PC-3 (cell line): ENCODE measurements around the gene PNCK.

ENCODE experiments used
- EZH2 ChIP-seq: fragments of 300-600 bp; sonication (generic); IDR thresholded peaks from one replicate; pipeline ENCODE4 v1.6.1; 2017; ENCODE audit warnings: antibody characterized with exemption, mild to moderate bottlenecking, low read length; ENCODE audit not compliant: unreplicated experiment
- EZH2phosphoT487 ChIP-seq: fragments of 300-600 bp; sonication (generic); IDR thresholded peaks from 2 replicates; pipeline ENCODE4 v1.6.1; 2018; ENCODE audit warnings: mild to moderate bottlenecking, antibody characterized with exemption, low read length, borderline replicate concordance
- TF ChIP-seq, protein P1 (sequence below): fragments of 300-600 bp; sonication (generic); conservative IDR thresholded peaks from 2 replicates; pipeline ENCODE4 v1.5.1; 2017; ENCODE audit warnings: antibody characterized with exemption, low read depth, mild to moderate bottlenecking, low read length

DNA sequence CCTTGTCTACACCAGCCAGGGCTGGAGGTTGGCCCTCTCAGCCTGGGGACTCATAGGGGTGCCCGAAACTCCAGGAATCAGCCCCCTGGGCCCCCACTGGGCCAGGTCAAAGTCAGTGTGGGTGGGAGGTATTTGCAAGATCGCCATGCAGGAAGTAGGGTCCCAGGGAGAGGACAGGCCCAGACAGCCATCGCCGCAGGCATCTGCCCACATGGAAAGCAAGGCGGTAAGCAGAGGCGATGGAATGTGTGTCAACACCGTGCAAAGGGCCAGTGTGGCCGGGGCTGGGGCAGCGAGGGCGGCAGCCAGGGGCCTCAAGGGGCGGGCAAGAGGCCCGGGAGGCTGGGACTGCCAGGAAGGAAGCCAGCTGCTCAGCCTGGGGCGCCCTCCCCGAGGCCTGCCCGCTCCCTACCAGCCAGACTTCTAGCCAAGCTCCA, 45.9 kb downstream of the PNCK start:
- TF ChIP-seq, protein P1, sequence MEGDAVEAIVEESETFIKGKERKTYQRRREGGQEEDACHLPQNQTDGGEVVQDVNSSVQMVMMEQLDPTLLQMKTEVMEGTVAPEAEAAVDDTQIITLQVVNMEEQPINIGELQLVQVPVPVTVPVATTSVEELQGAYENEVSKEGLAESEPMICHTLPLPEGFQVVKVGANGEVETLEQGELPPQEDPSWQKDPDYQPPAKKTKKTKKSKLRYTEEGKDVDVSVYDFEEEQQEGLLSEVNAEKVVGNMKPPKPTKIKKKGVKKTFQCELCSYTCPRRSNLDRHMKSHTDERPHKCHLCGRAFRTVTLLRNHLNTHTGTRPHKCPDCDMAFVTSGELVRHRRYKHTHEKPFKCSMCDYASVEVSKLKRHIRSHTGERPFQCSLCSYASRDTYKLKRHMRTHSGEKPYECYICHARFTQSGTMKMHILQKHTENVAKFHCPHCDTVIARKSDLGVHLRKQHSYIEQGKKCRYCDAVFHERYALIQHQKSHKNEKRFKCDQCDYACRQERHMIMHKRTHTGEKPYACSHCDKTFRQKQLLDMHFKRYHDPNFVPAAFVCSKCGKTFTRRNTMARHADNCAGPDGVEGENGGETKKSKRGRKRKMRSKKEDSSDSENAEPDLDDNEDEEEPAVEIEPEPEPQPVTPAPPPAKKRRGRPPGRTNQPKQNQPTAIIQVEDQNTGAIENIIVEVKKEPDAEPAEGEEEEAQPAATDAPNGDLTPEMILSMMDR = no peak
- TF ChIP-seq EZH2 (no peak), EZH2phosphoT487 (no peak)
